ENCODE measurements around the gene TBATA.

Gene TBATA

GRCh38 chr10:70785190-70785589, at the start of gene TBATA:
Gene TBATA (minus strand): TSS chr10:70785377. CDS start chr10:70783379, 1,998 bp downstream.
- no peak for DNase-seq

GRCh38 chr10:70834441-70835151, 49.4 kb upstream of the TBATA start:
- no peak for DNase-seq

GRCh38 chr10:70834021-70834420, 48.8 kb upstream of the TBATA start:
- DNase-seq: no peak

- DNase-seq: no peak
These were observed 48.4 kb upstream of the TBATA start for GRCh38 chr10:70833601-70834000.

- DNase-seq: no peak
These were observed 47.8 kb upstream of the TBATA start for GRCh38 chr10:70832852-70833528.

- no peak for DNase-seq
These were observed 47.0 kb upstream of the TBATA start for GRCh38 chr10:70832221-70832620.

GRCh38 chr10:70830164-70830563, 45.0 kb upstream of the TBATA start:
- DNase-seq: no peak

GRCh38 chr10:70829543-70829942, 44.4 kb upstream of the TBATA start:
- no peak for DNase-seq

- DNase-seq: no peak
These were observed 43.7 kb upstream of the TBATA start for GRCh38 chr10:70828923-70829322.

- no peak for DNase-seq
These were observed 42.0 kb upstream of the TBATA start for GRCh38 chr10:70827086-70827757.

- DNase-seq: no peak
These were observed 37.1 kb upstream of the TBATA start for GRCh38 chr10:70822076-70822820.

GRCh38 chr10:70820976-70821750, 36.0 kb upstream of the TBATA start:
- DNase-seq: no peak

- DNase-seq: peak in 9 of 14 donors; percentile 34 to 79 (median 60)
These were observed 31.2 kb upstream of the TBATA start for GRCh38 chr10:70816220-70816894.

GRCh38 chr10:70815504-70816219, 30.5 kb upstream of the TBATA start, which contains the start of gene SGPL1:
Gene SGPL1 (plus strand): TSS chr10:70815948. CDS start chr10:70816854, 906 bp downstream.
- peak in 13 of 14 donors; percentile 30 to 91 (median 63) for DNase-seq

- DNase-seq: no peak
These were observed 28.9 kb upstream of the TBATA start for GRCh38 chr10:70814126-70814525.

GRCh38 chr10:70812814-70813213, 27.6 kb upstream of the TBATA start:
- DNase-seq: peak in 1 of 14 donors; percentile 31

- no peak for DNase-seq
These were observed 26.7 kb upstream of the TBATA start for GRCh38 chr10:70811881-70812280.

GRCh38 chr10:70810967-70811366, 25.8 kb upstream of the TBATA start:
- no peak for DNase-seq

- no peak for DNase-seq
These were observed 24.5 kb upstream of the TBATA start for GRCh38 chr10:70809726-70810125.

GRCh38 chr10:70809011-70809611, 23.9 kb upstream of the TBATA start:
- peak in 1 of 14 donors; percentile 9 for DNase-seq
